ENCODE results near the gene MEIS3.

Gene MEIS3

GRCh38 chr19:47419030-47419783 lies at the start of gene MEIS3:
MEIS3 (minus strand) TSS chr19:47419527; CDS start chr19:47419081, 446 bp downstream.
- no peak for DNase-seq (ENCODE audit: low read depth)

GRCh38 chr19:47467914-47468313 lies 48.6 kb upstream of the MEIS3 start:
- DNase-seq (ENCODE audit: low read depth) = no peak

GRCh38 chr19:47465957-47466356 lies 46.6 kb upstream of the MEIS3 start:
- no peak for DNase-seq (ENCODE audit: low read depth)

GRCh38 chr19:47464675-47465419 lies 45.5 kb upstream of the MEIS3 start:
- no peak for DNase-seq (ENCODE audit: low read depth)

- DNase-seq (ENCODE audit: low read depth) = no peak
Measured at GRCh38 chr19:47461876-47462275, 42.5 kb upstream of the MEIS3 start.

- no peak for DNase-seq (ENCODE audit: low read depth)
Measured at GRCh38 chr19:47459477-47459876, 40.1 kb upstream of the MEIS3 start.

- no peak for DNase-seq (ENCODE audit: low read depth)
Measured at GRCh38 chr19:47458672-47459071, 39.3 kb upstream of the MEIS3 start.

- DNase-seq (ENCODE audit: low read depth) = no peak
Measured at GRCh38 chr19:47456721-47457474, 37.6 kb upstream of the MEIS3 start.

GRCh38 chr19:47450478-47450877 lies 31.2 kb upstream of the MEIS3 start:
- DNase-seq (ENCODE audit: low read depth) = no peak

- no peak for DNase-seq (ENCODE audit: low read depth)
Measured at GRCh38 chr19:47448360-47448727, 29.0 kb upstream of the MEIS3 start.

GRCh38 chr19:47447470-47448359 lies 28.4 kb upstream of the MEIS3 start:
- no peak for DNase-seq (ENCODE audit: low read depth)

GRCh38 chr19:47446534-47447469 lies 27.5 kb upstream of the MEIS3 start:
- no peak for DNase-seq (ENCODE audit: low read depth)

- DNase-seq (ENCODE audit: low read depth) = no peak
Measured at GRCh38 chr19:47445937-47446402, 26.6 kb upstream of the MEIS3 start.

GRCh38 chr19:47445527-47445926 lies 26.2 kb upstream of the MEIS3 start:
- DNase-seq (ENCODE audit: low read depth) = no peak

GRCh38 chr19:47444388-47444821 lies 25.1 kb upstream of the MEIS3 start:
- DNase-seq (ENCODE audit: low read depth) = no peak

- no peak for DNase-seq (ENCODE audit: low read depth)
Measured at GRCh38 chr19:47443331-47443730, 24.0 kb upstream of the MEIS3 start.

- DNase-seq (ENCODE audit: low read depth) = no peak
Measured at GRCh38 chr19:47438793-47439220, 19.5 kb upstream of the MEIS3 start.

GRCh38 chr19:47437500-47437899 lies 18.2 kb upstream of the MEIS3 start:
- no peak for DNase-seq (ENCODE audit: low read depth)

- DNase-seq (ENCODE audit: low read depth) = peak; percentile 24
Measured at GRCh38 chr19:47436712-47437401, 17.5 kb upstream of the MEIS3 start.

All from fibroblast of gingiva (primary cell).